Measurements from ENCODE around the gene HVCN1.
A peak's percentile ranks its signal among the peaks of the same experiment; 100 is the strongest.

The HVCN1 gene

DNA sequence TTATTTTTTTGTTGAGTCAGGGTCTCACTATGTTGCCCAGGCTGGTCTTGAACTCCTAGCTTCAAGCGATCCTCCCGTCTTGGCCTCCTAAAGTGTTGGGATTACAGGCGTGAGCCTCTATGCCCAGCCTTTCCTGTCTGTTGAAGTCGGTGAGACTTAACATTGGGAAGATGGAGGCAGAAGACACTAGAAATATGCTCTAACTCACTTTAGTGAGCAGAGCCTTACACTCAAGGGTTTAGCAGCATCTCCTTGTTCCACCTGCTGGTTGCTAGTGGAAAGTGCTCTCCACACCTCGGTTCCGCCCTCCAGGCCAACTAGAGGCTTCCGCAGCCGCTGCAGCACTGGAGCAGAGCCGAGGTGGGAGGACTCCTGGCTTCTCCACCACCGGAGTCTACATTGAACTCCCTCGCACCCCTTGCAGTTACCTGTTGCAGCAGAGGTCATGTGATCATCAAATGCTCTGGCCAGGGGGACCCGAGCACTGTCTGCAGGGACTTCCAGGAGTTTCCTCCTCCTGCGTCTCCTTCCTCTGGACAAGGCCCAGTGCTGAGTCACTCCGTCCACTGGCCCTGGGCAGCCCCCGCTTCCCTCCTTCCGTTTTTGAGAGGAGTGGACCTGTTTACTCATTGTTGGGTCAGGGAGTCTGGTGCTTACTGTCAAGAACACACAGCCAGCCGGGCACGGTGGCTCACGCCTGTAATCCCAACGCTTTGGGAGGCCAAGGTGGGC, 9.4 kb upstream of the HVCN1 start:
- no peaks in the 10 kb centered on the region for H3K36me3 ChIP-seq (replicated peaks)
- TF ChIP-seq CTCF (IDR thresholded peaks at IDR 0.05; ENCODE audit: low read depth, low read length, missing control alignments): peak; percentile 87
- H3K4me3 ChIP-seq (ENCODE audit: low read depth, low read length): peak overlapping the region; percentile 22
- H3K27ac ChIP-seq: no peak overlapping the region
- no peaks in the 10 kb centered on the region for H3K27me3 ChIP-seq (replicated peaks)
- in situ Hi-C loops (cut with HindIII; ENCODE audit: low pct_ligation_motif_present, low sequenced_read_pairs): no loop called here
- DNase-seq: peak; percentile 77

GRCh38 chr12:110697236-110697635, 8.3 kb upstream of the HVCN1 start:
- in situ Hi-C loops (cut with HindIII; ENCODE audit: low pct_ligation_motif_present, low sequenced_read_pairs): no loop called here
- Histone ChIP-seq H3K27ac (no peak overlapping the region), H3K36me3 (replicated peaks) (no peaks in the 10 kb centered on the region), H3K4me3 (ENCODE audit: low read depth, low read length) (no peak overlapping the region), H3K27me3 (replicated peaks) (no peaks in the 10 kb centered on the region)
- no peak for DNase-seq
- TF ChIP-seq CTCF (IDR thresholded peaks at IDR 0.05; ENCODE audit: low read depth, low read length, missing control alignments): no peak

- TF ChIP-seq CTCF (IDR thresholded peaks at IDR 0.05; ENCODE audit: low read depth, low read length, missing control alignments): no peak
- no peak overlapping the region for H3K27ac ChIP-seq
- H3K27me3 ChIP-seq (replicated peaks): no peaks in the 10 kb centered on the region
- DNase-seq: no peak
- in situ Hi-C loops (cut with HindIII; ENCODE audit: low pct_ligation_motif_present, low sequenced_read_pairs): no loop called here
- no peak overlapping the region for H3K4me3 ChIP-seq (ENCODE audit: low read depth, low read length)
- no peaks in the 10 kb centered on the region for H3K36me3 ChIP-seq (replicated peaks)
Observed at GRCh38 chr12:110696283-110696682, 7.4 kb upstream of the HVCN1 start.

GRCh38 chr12:110694330-110694901, 5.5 kb upstream of the HVCN1 start:
- Histone ChIP-seq H3K4me3 (ENCODE audit: low read depth, low read length) (no peak overlapping the region), H3K27ac (no peak overlapping the region), H3K27me3 (replicated peaks) (no peaks in the 10 kb centered on the region), H3K36me3 (replicated peaks) (no peaks in the 10 kb centered on the region)
- in situ Hi-C loops (cut with HindIII; ENCODE audit: low pct_ligation_motif_present, low sequenced_read_pairs): no loop called here
- DNase-seq: no peak
- no peak for TF ChIP-seq CTCF (IDR thresholded peaks at IDR 0.05; ENCODE audit: low read depth, low read length, missing control alignments)

DNA sequence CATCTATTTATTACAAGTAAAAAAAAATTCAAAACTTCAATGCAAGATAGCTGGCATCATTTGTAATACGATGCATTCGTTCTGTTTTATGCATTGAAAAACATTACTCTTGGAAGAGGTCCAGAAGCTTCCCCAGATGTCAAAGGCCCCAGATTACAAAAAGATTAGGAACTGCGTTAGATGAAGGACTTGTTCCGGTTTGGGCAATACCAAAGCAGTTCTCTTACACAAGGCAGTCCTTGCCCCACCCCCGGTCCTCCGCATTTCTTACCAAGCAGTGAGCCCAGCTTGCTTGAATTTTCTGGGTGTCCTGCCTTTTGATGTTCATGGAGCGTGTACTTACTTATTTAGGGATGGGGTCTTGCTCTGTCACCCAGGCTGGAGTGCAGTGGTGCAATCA, 4.8 kb upstream of the HVCN1 start:
- Histone ChIP-seq H3K27ac (no peak overlapping the region), H3K27me3 (replicated peaks) (no peaks in the 10 kb centered on the region), H3K36me3 (replicated peaks) (no peaks in the 10 kb centered on the region), H3K4me3 (ENCODE audit: low read depth, low read length) (no peak overlapping the region)
- peak; percentile 11 for DNase-seq
- no peak for TF ChIP-seq CTCF (IDR thresholded peaks at IDR 0.05; ENCODE audit: low read depth, low read length, missing control alignments)
- in situ Hi-C loops (cut with HindIII; ENCODE audit: low pct_ligation_motif_present, low sequenced_read_pairs): no loop called here

- Histone ChIP-seq H3K4me3 (ENCODE audit: low read depth, low read length) (no peak overlapping the region), H3K27ac (no peak overlapping the region), H3K27me3 (replicated peaks) (no peaks in the 10 kb centered on the region), H3K36me3 (replicated peaks) (no peaks in the 10 kb centered on the region)
- no peak for DNase-seq
- TF ChIP-seq CTCF (IDR thresholded peaks at IDR 0.05; ENCODE audit: low read depth, low read length, missing control alignments): no peak
- in situ Hi-C loops (cut with HindIII; ENCODE audit: low pct_ligation_motif_present, low sequenced_read_pairs): no loop called here
Observed at GRCh38 chr12:110690127-110690430, 1.2 kb upstream of the HVCN1 start.
